ENCODE measurements around the gene TJAP1.

DNA sequence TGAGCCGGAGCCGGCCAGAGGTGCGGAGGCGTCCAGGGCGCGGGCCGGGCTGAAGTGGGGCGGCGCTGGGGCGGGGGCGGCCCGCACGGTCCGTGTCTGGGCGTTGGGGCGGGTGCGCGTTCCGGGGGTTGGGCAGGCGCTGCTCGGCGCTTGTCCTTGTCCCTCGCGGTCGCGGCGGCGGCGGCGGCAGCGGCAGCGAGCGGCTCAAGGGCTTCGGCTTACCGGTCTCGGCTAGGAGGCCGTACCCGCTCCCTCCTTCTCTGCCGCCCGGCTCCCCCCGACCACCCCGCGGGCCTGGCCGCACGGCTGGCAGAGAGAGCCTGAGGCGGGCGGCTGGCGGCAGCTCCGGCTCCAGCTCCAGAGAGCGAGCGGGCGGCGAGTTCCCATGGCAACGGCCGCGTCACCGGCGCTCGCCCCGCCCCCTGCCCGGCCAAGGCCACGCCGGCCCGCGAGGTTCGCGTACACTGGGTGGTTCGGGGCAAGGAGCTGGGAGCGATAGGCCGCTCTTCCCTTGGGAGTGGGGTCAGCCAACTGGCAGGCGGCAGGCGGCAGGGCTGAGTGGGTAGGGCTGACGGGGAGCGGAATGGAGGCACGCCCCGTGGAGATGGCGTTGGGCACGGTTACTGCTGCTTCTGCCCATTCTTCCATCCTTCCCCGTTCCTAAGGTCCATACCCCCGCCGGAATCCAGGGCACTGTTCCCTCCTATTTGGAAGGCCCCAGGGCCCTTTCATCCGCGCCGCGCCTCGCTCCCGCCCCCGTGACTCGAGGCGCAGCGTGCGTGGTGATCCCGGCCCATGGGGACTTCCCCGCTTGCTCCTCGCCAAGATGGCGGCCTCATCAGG lies 32.8 kb downstream of the TJAP1 start, which contains the start of gene LRRC73:
- TF ChIP-seq, protein P1, sequence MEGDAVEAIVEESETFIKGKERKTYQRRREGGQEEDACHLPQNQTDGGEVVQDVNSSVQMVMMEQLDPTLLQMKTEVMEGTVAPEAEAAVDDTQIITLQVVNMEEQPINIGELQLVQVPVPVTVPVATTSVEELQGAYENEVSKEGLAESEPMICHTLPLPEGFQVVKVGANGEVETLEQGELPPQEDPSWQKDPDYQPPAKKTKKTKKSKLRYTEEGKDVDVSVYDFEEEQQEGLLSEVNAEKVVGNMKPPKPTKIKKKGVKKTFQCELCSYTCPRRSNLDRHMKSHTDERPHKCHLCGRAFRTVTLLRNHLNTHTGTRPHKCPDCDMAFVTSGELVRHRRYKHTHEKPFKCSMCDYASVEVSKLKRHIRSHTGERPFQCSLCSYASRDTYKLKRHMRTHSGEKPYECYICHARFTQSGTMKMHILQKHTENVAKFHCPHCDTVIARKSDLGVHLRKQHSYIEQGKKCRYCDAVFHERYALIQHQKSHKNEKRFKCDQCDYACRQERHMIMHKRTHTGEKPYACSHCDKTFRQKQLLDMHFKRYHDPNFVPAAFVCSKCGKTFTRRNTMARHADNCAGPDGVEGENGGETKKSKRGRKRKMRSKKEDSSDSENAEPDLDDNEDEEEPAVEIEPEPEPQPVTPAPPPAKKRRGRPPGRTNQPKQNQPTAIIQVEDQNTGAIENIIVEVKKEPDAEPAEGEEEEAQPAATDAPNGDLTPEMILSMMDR (IDR thresholded peaks at IDR 0.05; ENCODE audit: borderline replicate concordance, extremely low read depth, low read length, poor library complexity, severe bottlenecking): no peak
- TF ChIP-seq EZH2 (IDR thresholded peaks at IDR 0.05; ENCODE audit: borderline replicate concordance, low read depth, low read length, severe bottlenecking): no peak

All from DND-41 (cell line).